SK-N-SH treated with all-trans-retinoic acid at 6 μM for 48 hours (cell line): ENCODE results near the gene GET4.

Experiments
- ATAC-seq: fragments of 200-7000 bp; cut with Tn5 transposase; 3 replicates; pipeline ENCODE4 v1.9.1; 2020; ENCODE audit warnings: mild to moderate bottlenecking, moderate library complexity
- BACH2 ChIP-seq: fragments of 250-450 bp; sonication (Bioruptor Pico); IDR thresholded peaks from 2 replicates; pipeline ENCODE4 v1.9.0; 2021; ENCODE audit warnings: mild to moderate bottlenecking, borderline replicate concordance
- ESRRG ChIP-seq: fragments of 250-450 bp; sonication (Bioruptor Pico); IDR thresholded peaks from 2 replicates; pipeline ENCODE4 v1.6.1; 2021; ENCODE audit warnings: mild to moderate bottlenecking
- GLIS3 ChIP-seq: fragments of 250-450 bp; sonication (Bioruptor Pico); IDR thresholded peaks from 2 replicates; pipeline ENCODE4 v1.5.0; 2020; ENCODE audit warnings: mild to moderate bottlenecking, moderate library complexity
- RARB ChIP-seq: fragments of 250-450 bp; sonication (Bioruptor Pico); IDR thresholded peaks from 2 replicates; pipeline ENCODE4 v1.8.0; 2021; ENCODE audit warnings: mild to moderate bottlenecking, moderate library complexity
- SNAI2 ChIP-seq: fragments of 250-450 bp; sonication (Bioruptor Pico); IDR thresholded peaks from 2 replicates; pipeline ENCODE4 v1.5.0; 2020; ENCODE audit warnings: mild to moderate bottlenecking, moderate library complexity
- TCF4 ChIP-seq: fragments of 250-450 bp; sonication (Bioruptor Pico); IDR thresholded peaks from 2 replicates; pipeline ENCODE4 v1.8.0; 2021; ENCODE audit warnings: mild to moderate bottlenecking, moderate library complexity, borderline replicate concordance
- TOX ChIP-seq: fragments of 250-450 bp; sonication (Bioruptor Pico); IDR thresholded peaks from 2 replicates; pipeline ENCODE4 v1.8.0; 2021; ENCODE audit warnings: mild to moderate bottlenecking, moderate library complexity, borderline replicate concordance
- ZFP3 ChIP-seq: fragments of 250-450 bp; sonication (Bioruptor Pico); IDR thresholded peaks from 2 replicates; pipeline ENCODE4 v1.5.0; 2020; ENCODE audit warnings: mild to moderate bottlenecking, moderate library complexity
- ZFP30 ChIP-seq: fragments of 450-650 bp; formaldehyde crosslinking; IDR thresholded peaks from 2 replicates; pipeline ENCODE4 v1.5.0; 2022; ENCODE audit warnings: mild to moderate bottlenecking, moderate library complexity
- ZNF565 ChIP-seq: fragments of 450-650 bp; formaldehyde crosslinking; conservative IDR thresholded peaks from 2 replicates; pipeline ENCODE4 v1.5.0; 2020; ENCODE audit warnings: low read depth, mild to moderate bottlenecking, moderate library complexity
- ZNF8 ChIP-seq: fragments of 450-650 bp; formaldehyde crosslinking; IDR thresholded peaks from 2 replicates; pipeline ENCODE4 v1.5.0; 2020; ENCODE audit warnings: mild to moderate bottlenecking, moderate library complexity
- TF ChIP-seq, protein P1 (sequence below): fragments of 250-450 bp; sonication (Bioruptor Pico); IDR thresholded peaks from 2 replicates; pipeline ENCODE4 v1.5.1; 2021; ENCODE audit warnings: mild to moderate bottlenecking, moderate library complexity
- TF ChIP-seq, protein P2 (sequence below): fragments of 250-450 bp; sonication (Bioruptor Pico); IDR thresholded peaks from 2 replicates; pipeline ENCODE4 v1.5.0; 2020; ENCODE audit warnings: mild to moderate bottlenecking, moderate library complexity
- TF ChIP-seq, protein P3 (sequence below): fragments of 250-450 bp; sonication (Bioruptor Pico); IDR thresholded peaks from 2 replicates; pipeline ENCODE4 v1.8.0; 2021; ENCODE audit warnings: low read depth, mild to moderate bottlenecking, moderate library complexity, borderline replicate concordance
- TF ChIP-seq, protein P4 (sequence below): fragments of 250-450 bp; sonication (Bioruptor Pico); IDR thresholded peaks from 2 replicates; pipeline ENCODE4 v1.5.1; 2020; ENCODE audit warnings: low read depth, mild to moderate bottlenecking, moderate library complexity
- TF ChIP-seq, protein P5 (sequence below): fragments of 250-450 bp; sonication (Bioruptor Pico); IDR thresholded peaks from 2 replicates; pipeline ENCODE4 v1.8.0; 2020; ENCODE audit warnings: mild to moderate bottlenecking, moderate library complexity, borderline replicate concordance

The GET4 gene

DNA sequence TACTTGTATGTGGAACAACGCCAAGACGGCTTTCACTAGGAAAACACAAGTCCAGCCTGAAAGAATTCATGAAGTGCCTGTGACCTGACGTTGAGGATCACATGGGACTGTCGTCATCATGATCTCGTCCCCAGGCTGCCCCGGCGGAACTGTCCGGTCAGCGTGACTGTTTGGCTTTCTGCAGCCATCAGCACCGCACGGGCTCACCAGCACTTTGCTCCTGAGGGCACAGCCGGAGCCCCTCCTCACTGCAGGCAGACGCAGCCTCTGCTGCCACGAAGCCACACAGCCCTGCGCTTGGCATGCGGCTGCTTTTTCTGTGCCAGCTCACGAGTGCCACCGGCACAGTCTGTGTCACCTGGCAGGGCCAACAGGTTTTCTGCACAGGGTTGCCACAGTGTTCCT is 9.4 kb upstream of the GET4 start:
- ATAC-seq = no peak
- no peak for TF ChIP-seq ZFP3 (CRISPR knock-in tag)
- TF ChIP-seq, protein P1, sequence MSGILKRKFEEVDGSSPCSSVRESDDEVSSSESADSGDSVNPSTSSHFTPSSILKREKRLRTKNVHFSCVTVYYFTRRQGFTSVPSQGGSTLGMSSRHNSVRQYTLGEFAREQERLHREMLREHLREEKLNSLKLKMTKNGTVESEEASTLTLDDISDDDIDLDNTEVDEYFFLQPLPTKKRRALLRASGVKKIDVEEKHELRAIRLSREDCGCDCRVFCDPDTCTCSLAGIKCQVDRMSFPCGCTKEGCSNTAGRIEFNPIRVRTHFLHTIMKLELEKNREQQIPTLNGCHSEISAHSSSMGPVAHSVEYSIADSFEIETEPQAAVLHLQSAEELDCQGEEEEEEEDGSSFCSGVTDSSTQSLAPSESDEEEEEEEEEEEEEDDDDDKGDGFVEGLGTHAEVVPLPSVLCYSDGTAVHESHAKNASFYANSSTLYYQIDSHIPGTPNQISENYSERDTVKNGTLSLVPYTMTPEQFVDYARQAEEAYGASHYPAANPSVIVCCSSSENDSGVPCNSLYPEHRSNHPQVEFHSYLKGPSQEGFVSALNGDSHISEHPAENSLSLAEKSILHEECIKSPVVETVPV (CRISPR knock-in tag) = no peak
- TF ChIP-seq ZFP30 (CRISPR knock-in tag) = no peak
- TF ChIP-seq, protein P2, sequence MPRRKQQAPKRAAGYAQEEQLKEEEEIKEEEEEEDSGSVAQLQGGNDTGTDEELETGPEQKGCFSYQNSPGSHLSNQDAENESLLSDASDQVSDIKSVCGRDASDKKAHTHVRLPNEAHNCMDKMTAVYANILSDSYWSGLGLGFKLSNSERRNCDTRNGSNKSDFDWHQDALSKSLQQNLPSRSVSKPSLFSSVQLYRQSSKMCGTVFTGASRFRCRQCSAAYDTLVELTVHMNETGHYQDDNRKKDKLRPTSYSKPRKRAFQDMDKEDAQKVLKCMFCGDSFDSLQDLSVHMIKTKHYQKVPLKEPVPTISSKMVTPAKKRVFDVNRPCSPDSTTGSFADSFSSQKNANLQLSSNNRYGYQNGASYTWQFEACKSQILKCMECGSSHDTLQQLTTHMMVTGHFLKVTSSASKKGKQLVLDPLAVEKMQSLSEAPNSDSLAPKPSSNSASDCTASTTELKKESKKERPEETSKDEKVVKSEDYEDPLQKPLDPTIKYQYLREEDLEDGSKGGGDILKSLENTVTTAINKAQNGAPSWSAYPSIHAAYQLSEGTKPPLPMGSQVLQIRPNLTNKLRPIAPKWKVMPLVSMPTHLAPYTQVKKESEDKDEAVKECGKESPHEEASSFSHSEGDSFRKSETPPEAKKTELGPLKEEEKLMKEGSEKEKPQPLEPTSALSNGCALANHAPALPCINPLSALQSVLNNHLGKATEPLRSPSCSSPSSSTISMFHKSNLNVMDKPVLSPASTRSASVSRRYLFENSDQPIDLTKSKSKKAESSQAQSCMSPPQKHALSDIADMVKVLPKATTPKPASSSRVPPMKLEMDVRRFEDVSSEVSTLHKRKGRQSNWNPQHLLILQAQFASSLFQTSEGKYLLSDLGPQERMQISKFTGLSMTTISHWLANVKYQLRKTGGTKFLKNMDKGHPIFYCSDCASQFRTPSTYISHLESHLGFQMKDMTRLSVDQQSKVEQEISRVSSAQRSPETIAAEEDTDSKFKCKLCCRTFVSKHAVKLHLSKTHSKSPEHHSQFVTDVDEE (CRISPR knock-in tag) = no peak
- no peak for TF ChIP-seq ZNF565 (CRISPR knock-in tag)
- TF ChIP-seq, protein P3, sequence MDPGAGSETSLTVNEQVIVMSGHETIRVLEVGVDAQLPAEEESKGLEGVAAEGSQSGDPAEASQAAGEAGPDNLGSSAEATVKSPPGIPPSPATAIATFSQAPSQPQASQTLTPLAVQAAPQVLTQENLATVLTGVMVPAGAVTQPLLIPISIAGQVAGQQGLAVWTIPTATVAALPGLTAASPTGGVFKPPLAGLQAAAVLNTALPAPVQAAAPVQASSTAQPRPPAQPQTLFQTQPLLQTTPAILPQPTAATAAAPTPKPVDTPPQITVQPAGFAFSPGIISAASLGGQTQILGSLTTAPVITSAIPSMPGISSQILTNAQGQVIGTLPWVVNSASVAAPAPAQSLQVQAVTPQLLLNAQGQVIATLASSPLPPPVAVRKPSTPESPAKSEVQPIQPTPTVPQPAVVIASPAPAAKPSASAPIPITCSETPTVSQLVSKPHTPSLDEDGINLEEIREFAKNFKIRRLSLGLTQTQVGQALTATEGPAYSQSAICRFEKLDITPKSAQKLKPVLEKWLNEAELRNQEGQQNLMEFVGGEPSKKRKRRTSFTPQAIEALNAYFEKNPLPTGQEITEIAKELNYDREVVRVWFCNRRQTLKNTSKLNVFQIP = no peak
- no peak for TF ChIP-seq GLIS3 (CRISPR knock-in tag)
- TF ChIP-seq, protein P4, sequence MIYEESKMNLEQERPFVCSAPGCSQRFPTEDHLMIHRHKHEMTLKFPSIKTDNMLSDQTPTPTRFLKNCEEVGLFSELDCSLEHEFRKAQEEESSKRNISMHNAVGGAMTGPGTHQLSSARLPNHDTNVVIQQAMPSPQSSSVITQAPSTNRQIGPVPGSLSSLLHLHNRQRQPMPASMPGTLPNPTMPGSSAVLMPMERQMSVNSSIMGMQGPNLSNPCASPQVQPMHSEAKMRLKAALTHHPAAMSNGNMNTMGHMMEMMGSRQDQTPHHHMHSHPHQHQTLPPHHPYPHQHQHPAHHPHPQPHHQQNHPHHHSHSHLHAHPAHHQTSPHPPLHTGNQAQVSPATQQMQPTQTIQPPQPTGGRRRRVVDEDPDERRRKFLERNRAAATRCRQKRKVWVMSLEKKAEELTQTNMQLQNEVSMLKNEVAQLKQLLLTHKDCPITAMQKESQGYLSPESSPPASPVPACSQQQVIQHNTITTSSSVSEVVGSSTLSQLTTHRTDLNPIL (CRISPR knock-in tag) = no peak
- TF ChIP-seq TCF4 (CRISPR knock-in tag) = no peak
- TF ChIP-seq TOX = no peak
- TF ChIP-seq, protein P5, sequence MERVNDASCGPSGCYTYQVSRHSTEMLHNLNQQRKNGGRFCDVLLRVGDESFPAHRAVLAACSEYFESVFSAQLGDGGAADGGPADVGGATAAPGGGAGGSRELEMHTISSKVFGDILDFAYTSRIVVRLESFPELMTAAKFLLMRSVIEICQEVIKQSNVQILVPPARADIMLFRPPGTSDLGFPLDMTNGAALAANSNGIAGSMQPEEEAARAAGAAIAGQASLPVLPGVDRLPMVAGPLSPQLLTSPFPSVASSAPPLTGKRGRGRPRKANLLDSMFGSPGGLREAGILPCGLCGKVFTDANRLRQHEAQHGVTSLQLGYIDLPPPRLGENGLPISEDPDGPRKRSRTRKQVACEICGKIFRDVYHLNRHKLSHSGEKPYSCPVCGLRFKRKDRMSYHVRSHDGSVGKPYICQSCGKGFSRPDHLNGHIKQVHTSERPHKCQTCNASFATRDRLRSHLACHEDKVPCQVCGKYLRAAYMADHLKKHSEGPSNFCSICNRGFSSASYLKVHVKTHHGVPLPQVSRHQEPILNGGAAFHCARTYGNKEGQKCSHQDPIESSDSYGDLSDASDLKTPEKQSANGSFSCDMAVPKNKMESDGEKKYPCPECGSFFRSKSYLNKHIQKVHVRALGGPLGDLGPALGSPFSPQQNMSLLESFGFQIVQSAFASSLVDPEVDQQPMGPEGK = no peak
- TF ChIP-seq BACH2 (CRISPR knock-in tag) = no peak
- TF ChIP-seq ZNF8 (CRISPR knock-in tag) = no peak
- TF ChIP-seq SNAI2 (CRISPR knock-in tag) = no peak
- TF ChIP-seq ESRRG (CRISPR knock-in tag) = no peak
- TF ChIP-seq RARB (CRISPR knock-in tag) = no peak

DNA sequence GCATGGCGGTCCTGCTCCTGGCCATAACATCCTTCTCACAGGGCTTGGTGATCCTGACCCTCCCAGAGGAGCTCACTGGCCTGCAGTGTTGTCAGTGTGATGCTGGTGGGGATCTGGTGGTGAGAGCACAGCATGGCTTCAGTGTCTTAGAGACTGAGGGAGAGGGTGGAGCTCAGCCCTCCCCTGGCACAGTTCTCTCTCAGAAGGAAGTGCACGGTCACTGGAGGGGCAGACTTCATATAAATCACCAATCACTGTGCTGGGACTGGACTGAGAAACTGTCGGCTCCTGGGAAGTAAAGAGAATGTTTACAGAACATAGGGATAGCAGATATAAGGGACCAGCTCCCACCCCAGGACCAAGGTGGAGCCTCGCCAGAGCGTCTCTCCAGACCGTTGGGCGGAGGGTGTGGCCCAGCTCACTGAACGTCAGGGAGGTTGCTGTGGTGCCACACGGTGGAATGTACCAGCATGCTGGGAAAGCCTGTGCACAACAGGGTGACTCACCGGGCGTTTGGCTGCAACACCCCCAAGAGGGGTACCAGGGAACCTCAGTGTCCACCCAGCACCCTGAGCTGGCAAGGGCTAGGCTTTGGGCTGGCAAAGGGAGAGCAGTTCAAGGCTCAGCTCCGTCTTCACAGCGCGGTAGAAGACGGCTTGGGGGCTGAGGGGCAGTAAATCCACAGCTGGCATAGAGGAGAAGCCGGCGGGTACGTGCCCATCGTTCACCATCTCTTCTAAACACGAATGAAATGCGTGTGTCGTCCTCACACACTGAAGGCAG is 8.8 kb upstream of the GET4 start:
- ATAC-seq = peak; percentile 73

More for the DNA sequence above, 8.8 kb upstream of the GET4 start:
- TF ChIP-seq RARB (CRISPR knock-in tag) = no peak
- TF ChIP-seq, protein P3 = no peak
- TF ChIP-seq ZFP3 (CRISPR knock-in tag) = no peak
- TF ChIP-seq, protein P1 (CRISPR knock-in tag) = no peak
- no peak for TF ChIP-seq ZNF8 (CRISPR knock-in tag)
- TF ChIP-seq, protein P4 (CRISPR knock-in tag) = no peak
